Measurements from ENCODE around the gene SSRP1.

- TF ChIP-seq EZH2 (IDR thresholded peaks at IDR 0.05; ENCODE audit: low read length, missing control alignments), result no peak
- TF ChIP-seq, protein P1, sequence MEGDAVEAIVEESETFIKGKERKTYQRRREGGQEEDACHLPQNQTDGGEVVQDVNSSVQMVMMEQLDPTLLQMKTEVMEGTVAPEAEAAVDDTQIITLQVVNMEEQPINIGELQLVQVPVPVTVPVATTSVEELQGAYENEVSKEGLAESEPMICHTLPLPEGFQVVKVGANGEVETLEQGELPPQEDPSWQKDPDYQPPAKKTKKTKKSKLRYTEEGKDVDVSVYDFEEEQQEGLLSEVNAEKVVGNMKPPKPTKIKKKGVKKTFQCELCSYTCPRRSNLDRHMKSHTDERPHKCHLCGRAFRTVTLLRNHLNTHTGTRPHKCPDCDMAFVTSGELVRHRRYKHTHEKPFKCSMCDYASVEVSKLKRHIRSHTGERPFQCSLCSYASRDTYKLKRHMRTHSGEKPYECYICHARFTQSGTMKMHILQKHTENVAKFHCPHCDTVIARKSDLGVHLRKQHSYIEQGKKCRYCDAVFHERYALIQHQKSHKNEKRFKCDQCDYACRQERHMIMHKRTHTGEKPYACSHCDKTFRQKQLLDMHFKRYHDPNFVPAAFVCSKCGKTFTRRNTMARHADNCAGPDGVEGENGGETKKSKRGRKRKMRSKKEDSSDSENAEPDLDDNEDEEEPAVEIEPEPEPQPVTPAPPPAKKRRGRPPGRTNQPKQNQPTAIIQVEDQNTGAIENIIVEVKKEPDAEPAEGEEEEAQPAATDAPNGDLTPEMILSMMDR (conservative IDR thresholded peaks at IDR 0.05 in 1 of 2, IDR thresholded peaks at IDR 0.05 in 1 of 2; ENCODE audit: low read depth in 1 of 2, low read length in 2 of 2), result no peak
Measured at GRCh38 chr11:57327721-57328120, 8.0 kb downstream of the SSRP1 start.
